Left renal pelvis (tissue), 4 donors: Measurements from ENCODE around the gene ZNF548. TPM values are rescaled to one million over a fixed set of nuclear protein-coding genes. Genes with fewer than 3 reads are reported as not detected.
A peak's percentile ranks its signal among the peaks of the same experiment; 100 is the strongest.

Experiments
- DNase-seq, 4 donors: peaks; one replicate each; pipeline ENCODE4 v3.0.0-alpha.2; 2013; ENCODE audit warnings: low read depth in 4 of 4, low spot score in 3 of 4
- polyA plus RNA-seq, 4 donors: library from polyadenylated mRNA; unstranded; fragments of 120-200 nt; gene quantifications; one replicate each; pipeline ENCODE4 v1.2.1, GENCODE V29; 2013; ENCODE audit not compliant: insufficient read length in 4 of 4

ZNF548 gene
- polyA plus RNA-seq, 4 donors: 21.8 to 27.6 (median 24.8) TPM

DNA sequence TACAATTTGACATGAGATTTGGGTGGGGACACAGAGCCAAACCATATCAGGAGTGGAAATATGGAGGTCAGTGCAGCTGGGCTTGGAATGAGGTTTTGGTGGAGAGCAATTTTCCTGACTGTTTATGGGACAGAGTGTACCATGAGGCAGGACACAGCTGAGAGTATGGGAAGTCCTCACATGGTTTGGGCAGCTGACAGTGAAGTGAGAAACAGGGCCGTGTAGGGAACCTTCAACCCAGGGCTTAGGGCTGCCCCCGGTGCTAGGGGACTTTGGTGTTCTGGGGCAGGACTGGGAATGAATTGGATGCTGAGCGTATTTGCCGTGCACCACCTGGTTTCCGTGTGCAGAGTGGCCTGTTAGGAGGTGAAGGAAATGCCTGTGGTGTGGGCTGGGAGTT, 6.1 kb downstream of the ZNF548 start:
- DNase-seq: no peak

DNA sequence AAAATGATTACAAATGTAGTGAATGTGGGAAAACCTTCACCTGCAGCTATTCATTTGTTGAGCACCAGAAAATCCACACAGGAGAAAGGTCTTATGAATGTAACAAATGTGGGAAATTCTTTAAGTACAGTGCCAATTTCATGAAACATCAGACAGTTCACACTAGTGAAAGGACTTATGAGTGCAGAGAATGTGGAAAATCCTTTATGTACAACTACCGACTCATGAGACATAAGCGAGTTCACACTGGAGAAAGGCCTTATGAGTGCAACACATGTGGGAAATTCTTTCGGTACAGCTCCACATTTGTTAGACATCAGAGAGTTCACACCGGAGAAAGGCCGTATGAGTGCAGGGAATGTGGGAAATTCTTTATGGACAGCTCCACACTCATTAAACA, 9.2 kb downstream of the ZNF548 start:
- DNase-seq: no peak

DNA sequence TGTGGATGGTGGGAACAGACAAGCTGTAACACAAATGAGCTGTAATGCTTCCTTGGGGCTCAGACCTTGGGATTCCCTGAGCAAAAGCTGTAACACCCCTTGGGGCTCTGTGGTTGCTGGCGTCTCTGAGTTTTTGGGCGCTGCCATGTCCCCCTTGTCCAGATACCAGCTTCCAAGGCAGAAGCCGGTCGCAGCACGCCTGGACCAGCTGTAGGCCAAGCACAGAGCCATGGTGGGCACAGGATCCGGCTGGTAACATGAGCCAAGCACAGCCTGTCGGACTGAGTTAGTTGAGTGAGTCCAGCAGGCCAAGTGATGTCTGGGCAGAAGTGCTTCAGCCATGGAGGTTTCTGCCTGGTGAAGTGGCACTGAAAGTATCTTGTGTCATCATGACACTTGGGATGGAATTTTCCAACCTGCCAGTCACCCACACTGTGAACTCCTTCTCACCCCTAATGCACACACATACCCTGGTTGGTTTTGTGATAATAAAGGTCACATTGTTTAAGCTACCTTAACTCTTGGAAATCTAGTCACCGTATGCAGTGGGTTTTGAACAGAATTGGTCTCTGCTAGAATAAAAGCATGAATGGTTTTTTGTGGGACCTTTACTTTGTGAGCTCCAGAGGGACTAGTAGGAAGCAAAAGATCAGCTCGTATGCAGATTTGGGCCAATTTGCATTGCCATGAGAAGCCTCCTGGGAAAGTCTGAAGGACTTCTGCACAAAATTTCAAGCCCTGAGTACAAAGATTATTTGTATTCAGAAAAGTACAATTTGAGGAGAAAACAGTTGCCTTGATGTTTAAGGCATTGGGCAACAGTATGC, 14.3 kb downstream of the ZNF548 start:
- DNase-seq: no peak

DNA sequence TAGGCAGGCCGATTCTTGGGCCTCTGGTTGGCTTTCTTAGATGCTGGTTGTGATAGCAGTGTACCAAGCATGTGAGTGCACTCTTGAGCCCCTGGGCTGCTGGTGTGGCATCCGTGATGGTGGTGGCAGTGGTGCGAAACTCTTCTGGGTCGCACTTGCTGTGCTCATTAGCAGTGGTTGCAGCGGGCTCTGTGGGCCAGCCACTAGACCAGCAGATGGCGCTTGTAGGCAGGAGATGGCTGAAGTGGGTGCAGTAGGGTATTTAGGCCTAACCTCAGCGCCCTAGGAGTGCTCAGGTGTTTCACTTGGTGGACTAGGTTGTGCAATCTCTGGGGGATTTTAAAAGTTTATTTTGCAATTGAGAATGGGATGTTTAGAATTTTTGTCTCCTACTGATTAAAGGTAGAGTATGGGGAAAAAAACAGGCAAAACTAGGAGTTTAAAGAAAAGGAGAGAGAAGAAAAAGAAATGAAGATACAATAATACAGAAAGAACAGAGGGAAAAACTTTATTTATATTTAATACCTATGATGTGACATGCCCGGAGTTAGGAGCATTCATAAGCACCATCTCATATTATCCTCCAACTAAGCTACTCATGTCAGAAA, 17.0 kb downstream of the ZNF548 start:
- DNase-seq: peak in 1 of 4 donors; percentile 32

DNA sequence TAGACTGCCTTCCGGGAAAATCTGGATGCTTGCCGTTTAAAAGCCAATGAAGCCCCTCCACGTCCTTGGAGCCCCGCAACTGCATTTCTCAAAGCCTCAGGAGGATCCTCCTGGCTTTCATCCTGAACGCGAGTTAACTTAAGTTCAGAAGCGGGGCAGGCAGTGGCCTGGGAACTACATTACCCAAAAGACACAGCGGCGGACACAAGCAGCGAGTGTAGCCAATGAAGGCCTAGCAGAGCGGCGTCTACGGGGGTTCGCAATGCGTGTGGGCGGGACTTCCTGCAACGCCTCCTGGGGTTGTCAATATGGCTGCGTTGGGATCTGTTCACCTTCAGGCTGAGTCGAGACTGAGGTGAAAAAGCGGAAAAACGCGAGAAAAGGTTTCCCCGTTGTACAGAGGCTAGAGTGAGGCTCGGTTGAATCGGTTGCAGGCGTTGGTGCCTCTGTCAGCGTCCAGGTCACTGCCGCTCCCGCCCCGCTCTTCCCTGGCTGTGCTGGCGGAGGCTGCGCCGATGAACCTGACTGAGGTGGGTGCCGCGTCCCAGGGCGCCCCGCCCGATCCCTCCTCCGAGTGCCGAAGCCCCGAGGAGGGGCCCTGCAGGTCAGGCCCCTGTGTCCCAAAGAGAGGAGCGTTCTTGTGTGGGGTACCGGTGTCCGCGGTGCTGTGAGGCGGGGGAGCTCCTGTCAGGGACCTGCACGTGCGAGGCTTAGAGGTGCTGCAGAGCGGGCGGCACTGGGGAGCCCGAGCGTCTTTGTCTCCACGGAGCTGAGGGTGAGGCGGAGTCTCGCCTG, 21.4 kb downstream of the ZNF548 start, which contains the start of gene ZNF17:
Gene ZNF17, plus strand, starts transcription at position 285 of the 795 bp plus-strand sequence. CDS start 2,455 bp downstream, outside the sequence.
- DNase-seq: peak; percentile 75 to 91 (median 82)

DNA sequence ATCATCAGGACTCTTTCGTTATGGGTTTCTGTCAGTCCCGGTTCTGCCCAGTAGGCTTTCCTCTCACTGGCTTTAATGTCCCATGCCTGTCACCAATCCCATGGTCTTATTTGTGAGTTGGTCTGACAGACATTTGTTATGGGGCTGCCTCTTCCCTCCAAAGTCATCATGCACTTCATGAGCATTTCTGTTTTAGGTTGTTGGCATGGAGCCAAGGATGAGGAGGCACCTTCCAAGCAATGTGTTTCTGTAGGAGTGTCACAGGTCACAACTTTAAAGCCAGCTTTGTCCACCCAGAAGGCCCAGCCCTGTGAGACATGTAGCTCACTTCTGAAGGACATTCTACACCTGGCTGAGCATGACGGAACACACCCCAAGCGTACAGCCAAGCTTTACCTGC, 29.8 kb downstream of the ZNF548 start:
- no peak for DNase-seq

DNA sequence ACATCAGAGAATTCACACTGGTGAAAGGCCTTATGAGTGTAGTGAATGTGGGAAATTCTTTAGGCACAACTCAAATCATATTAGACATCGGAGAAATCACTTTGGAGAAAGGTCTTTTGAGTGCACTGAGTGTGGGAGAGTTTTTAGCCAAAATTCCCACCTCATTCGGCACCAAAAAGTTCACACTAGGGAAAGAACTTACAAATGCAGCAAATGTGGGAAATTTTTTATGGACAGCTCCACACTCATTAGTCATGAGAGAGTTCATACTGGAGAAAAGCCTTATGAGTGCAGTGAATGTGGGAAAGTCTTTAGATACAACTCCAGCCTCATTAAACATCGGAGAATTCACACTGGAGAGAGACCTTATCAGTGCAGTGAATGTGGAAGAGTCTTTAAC, 31.4 kb downstream of the ZNF548 start:
- no peak for DNase-seq

DNA sequence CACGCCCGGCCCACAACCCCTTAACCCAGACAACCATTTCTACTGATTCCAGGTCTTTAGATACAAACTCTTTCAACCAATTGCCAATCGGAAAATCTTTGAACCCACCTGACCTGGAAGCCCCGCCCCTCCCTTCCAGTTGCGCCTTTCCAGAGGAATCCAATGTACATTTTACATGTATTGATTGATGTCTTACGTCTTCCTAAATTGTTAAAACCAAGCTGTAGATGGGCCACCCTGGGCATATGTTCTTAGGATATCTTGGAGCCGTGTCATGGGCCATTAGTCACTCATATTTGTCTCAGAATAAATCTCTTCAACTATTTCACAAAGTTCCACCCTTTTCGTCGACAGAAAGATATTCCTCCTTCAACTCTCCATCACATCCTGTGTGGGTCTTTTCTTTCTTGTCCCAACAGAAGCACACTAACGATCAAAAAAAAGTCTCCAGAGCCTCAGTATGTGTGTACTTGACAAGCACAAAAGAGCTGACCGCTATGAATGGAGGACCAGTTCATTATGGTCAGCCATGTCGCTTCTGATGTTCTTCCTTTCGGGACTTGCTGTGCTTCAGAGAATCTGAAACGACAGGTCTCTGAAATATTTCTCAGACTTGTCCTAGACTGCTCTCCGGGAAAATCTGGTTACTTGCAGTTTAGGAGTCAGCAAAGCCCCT, 44.9 kb downstream of the ZNF548 start:
- peak in 1 of 4 donors; percentile 29 for DNase-seq

DNA sequence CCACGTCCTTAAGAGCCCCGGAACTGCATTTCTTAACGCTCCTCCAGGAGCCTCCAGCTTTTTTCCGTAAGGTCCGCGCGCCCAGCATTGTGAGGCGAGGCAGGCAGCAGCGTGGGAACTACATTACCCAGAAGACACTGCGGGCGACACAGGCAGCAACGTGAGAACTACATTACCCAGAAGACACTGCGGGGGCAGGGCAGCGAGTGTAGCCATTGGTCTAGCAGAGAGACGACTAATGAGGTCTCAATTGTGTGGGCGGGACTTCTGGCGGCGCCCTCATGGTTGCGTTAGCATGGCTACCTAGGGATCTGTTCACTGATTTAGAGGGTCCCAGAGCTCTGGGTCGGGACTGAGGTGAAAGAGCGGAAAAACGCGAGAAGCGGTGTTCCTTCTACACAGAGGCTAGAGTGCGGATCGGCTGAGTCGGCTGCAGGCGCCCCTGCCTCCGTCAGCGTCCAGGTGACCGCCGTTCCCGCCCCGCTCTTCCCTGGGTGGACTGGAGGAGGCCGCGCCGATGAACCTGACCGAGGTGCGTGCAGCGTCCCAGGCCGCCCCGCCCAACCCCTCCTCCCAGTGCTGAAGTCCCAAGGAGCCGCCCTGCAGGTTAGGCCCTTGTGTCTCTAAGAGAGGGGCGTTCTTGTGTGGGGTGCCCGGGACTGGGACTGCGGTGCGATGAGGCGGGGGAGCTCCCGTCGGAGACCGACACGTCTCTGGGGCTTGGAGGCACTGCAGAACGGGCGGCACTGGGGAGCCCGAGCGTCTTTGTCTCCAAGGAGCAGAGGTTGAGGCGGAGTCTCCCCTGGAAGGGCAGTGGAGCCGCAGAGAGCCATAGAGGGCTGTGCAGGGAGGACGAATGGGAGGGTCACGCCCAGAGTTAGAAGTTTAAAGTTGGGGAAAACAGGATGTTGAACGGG, 45.7 kb downstream of the ZNF548 start, which contains the start of gene ZNF749:
Gene ZNF749, plus strand, starts transcription at position 264 of the 917 bp plus-strand sequence. Its CDS starts 254 bp downstream, at position 518.
- DNase-seq: peak; percentile 90 to 99 (median 96)

DNA sequence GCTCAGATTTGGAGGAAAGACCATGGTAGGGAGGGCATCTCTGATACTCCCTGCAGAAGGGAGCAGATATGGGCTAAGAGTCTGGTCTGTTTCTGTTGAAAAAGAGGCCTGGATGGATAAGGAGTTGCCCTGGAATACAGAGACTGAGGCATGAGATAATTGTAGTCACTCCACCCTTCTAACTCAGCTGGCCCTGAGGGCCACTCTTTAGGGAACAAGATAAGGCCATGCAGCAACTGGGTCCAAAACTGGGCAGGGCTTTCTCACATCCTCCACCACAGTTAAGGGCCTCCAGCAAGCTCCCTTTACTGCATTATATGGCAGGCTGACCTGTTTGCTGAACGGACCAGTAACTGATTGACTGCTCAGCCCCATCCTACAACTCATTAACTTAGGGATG, 46.8 kb downstream of the ZNF548 start:
- DNase-seq: no peak

DNA sequence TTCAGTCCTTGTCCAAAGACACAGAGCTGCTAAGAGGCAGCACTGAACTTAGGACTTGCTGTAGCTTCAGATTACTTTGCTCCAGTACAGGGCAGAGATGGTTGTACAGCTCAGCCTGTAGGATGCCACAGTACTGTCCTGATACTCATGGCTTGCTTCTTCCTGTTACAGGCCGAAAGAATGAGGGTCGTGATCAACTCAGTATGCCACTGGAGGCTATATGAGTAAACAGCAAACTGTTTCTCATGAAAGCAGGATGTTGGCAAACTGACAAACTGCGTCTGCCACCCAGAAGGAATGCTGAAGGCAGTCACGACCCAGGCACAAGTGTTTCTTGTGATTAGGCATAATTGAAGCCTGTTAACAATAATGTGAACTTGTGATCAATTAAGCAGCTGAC, 48.3 kb downstream of the ZNF548 start:
- no peak for DNase-seq

DNA sequence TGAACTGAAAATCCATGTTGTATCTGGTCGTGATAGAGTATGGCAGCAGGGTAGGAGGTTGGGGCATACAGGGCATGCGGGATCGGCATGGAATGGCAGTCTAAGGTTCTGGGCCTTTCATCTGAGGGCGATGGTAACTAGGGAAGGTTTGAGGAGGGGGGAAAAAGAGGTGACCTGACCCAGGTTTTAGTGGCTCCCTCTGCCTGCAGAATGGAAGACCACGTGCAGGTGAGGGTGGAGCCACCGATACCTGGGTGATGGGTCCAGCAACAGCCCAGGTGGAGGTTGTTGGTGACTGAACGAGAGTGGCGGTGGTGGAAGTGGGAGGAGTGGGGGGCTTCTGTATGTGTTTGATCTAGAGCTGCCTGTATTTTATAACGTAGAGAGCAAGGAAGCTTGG, 49.3 kb downstream of the ZNF548 start:
- no peak for DNase-seq

DNA sequence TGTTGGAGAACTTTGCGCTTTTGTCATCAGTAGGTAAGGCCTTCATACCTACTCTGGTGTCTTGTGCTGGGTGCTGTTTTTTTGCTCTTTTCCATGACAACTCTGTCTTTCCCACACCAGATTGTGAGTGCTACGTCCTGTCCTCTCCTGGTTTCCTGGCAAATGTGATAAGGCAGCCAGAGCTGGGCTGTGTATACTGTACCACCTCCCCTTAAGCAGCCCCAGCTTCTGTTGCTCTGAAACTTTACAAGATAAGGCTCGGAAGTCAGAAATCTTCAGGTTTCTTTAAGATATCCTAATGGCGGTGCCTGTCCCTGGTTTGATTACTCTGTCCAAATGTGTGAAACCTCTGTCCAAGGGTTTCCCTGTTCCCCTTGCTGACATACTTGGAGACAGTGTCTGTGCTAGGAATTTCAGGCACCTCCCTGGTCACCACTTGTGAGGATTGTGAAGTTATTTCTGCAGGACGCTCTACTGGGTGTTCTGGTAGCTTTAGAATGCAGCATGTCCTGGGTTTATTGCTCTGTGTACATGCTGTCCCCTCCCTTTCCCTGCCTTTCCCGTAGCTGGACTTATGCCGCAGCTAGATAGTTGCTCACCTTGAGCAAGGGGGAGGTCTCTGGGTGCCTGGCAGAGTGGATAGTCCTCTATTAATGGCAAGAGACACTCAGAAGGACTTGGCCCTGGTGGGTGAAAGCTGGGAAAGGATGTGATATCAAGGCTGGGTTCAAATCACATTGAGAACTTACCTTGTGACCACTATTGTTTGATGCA, 52.5 kb downstream of the ZNF548 start:
- no peak for DNase-seq

DNA sequence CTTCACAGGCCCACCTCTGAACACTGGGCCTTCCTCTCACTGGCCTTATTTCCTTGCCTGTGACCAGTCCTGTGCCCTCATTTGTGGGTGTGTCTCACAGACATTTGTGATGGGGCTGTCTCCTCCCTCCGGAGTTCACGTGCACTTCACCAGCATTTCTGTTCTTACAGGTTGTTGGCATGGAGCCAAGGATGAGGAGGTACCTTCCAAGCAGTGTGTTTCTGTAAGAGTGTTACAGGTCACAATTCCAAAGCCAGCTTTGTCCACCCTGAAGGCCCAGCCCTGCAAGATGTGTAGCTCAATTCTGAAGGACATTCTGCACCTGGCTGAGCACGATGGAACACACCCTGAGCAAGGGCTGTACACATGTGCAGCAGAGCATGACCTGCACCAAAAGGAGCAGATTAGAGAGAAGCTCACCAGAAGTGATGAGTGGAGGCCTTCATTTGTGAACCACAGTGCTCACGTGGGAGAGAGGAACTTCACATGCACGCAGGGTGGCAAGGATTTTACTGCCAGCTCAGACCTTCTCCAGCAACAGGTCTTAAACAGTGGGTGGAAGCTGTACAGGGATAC, 53.6 kb downstream of the ZNF548 start:
- no peak for DNase-seq

DNA sequence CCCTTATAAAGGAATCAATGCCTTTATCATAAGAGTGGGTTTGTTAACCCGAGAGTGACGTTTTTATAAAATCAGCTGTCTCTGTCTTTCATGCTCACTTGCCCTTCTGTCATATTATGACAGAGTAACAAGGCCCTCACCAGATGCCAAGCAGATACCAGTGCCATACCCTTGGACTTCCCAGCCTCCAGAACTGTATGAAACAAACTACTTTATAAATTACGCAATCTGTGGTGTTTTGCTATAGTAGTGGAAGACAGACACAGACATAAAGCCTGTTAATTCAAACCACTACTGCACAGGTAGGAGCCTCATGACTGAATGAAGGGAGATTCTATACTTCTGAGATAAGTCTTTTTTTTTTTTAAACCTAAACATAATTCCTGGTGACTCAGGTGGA, 62.7 kb downstream of the ZNF548 start:
- DNase-seq: no peak
